Osteoblast (primary cell): Measurements from ENCODE around the gene THBS2. TPM values are rescaled to one million over a fixed set of nuclear protein-coding genes. Genes with fewer than 3 reads are reported as not detected.

Experiments
- DNase-seq: peaks from one replicate; pipeline ENCODE4 v3.0.0; 2011; ENCODE audit warnings: low spot score, mixed read lengths; ENCODE audit not compliant: insufficient read length; ENCODE audit errors: missing footprints
- H2AFZ ChIP-seq: 2 replicates; pipeline ENCODE4 v1.6.0; 2011; ENCODE audit warnings: mild to moderate bottlenecking, low read length
- H3K27ac ChIP-seq: 2 replicates; pipeline ENCODE4 v1.5.1; 2011; ENCODE audit warnings: mild to moderate bottlenecking, low read depth, low read length, moderate library complexity
- H3K27me3 ChIP-seq: 2 replicates; pipeline ENCODE4 v1.6.0; 2012; ENCODE audit warnings: mild to moderate bottlenecking, control low read depth, inconsistent platforms, low read length, moderate library complexity; ENCODE audit not compliant: insufficient read depth
- H3K36me3 ChIP-seq: 2 replicates; pipeline ENCODE4 v1.5.1; 2011; ENCODE audit warnings: mild to moderate bottlenecking, low read length, control low read depth, moderate library complexity; ENCODE audit not compliant: insufficient read depth
- H3K4me1 ChIP-seq: 2 replicates; pipeline ENCODE4 v1.5.1; 2011; ENCODE audit warnings: mild to moderate bottlenecking, low read length, control low read depth, moderate library complexity; ENCODE audit not compliant: insufficient read depth
- H3K4me2 ChIP-seq: 2 replicates; pipeline ENCODE4 v1.6.0; 2011; ENCODE audit warnings: mild to moderate bottlenecking, low read length; ENCODE audit not compliant: insufficient read depth
- H3K4me3 ChIP-seq: fragments of 200-600 bp; sonication (generic); 3 replicates; pipeline ENCODE4 v1.5.1; 2012; ENCODE audit warnings: mild to moderate bottlenecking, low read length, inconsistent platforms; ENCODE audit not compliant: insufficient read depth
- H3K79me2 ChIP-seq: 2 replicates; pipeline ENCODE4 v1.6.0; 2012; ENCODE audit warnings: mild to moderate bottlenecking, low read length, control low read depth, inconsistent platforms; ENCODE audit not compliant: insufficient read depth
- H3K9me3 ChIP-seq: 2 replicates; pipeline ENCODE4 v1.5.1; 2011; ENCODE audit warnings: low read depth, low read length, control low read depth
- H4K20me1 ChIP-seq: 2 replicates; pipeline ENCODE4 v1.6.0; 2012; ENCODE audit warnings: mild to moderate bottlenecking, low read length, control low read depth; ENCODE audit not compliant: insufficient read depth
- CTCF ChIP-seq: IDR thresholded peaks from 2 replicates; pipeline ENCODE4 v1.5.1; 2011; ENCODE audit warnings: mild to moderate bottlenecking, low read depth, low read length, moderate library complexity; ENCODE audit errors: extremely low read depth
- total RNA-seq: library from RNA; depleted of rRNA; stranded (reverse); fragments of >200 nt; gene quantifications from 2 replicates; pipeline ENCODE4 v1.2.3, GENCODE V29; 2012

THBS2 gene
- total RNA-seq, 1 donor: 1,498 TPM

GRCh38 chr6:169223006-169223405 is 30.6 kb downstream of the THBS2 start:
- H3K27ac ChIP-seq: no peak overlapping the region
- no peak overlapping the region for H3K4me3 ChIP-seq
- no peak overlapping the region for H2AFZ ChIP-seq
- no peaks in the 10 kb centered on the region for H3K9me3 ChIP-seq
- no peaks in the 10 kb centered on the region for H4K20me1 ChIP-seq
- no peaks in the 10 kb centered on the region for H3K79me2 ChIP-seq
- TF ChIP-seq CTCF: no peak
- peak; percentile 57 for DNase-seq
- H3K4me1 ChIP-seq: peaks cover 8% of the 10 kb centered on the region
- no peaks in the 10 kb centered on the region for H3K27me3 ChIP-seq
- no peak overlapping the region for H3K4me2 ChIP-seq
- H3K36me3 ChIP-seq: peaks cover 99% of the 10 kb centered on the region

- Histone ChIP-seq H3K9me3 (no peaks in the 10 kb centered on the region), H3K4me1 (peaks cover 11% of the 10 kb centered on the region), H3K4me3 (no peak overlapping the region), H3K36me3 (peaks cover 99% of the 10 kb centered on the region), H2AFZ (no peak overlapping the region), H3K27ac (no peak overlapping the region), H3K27me3 (no peaks in the 10 kb centered on the region), H3K4me2 (no peak overlapping the region), H4K20me1 (no peaks in the 10 kb centered on the region), H3K79me2 (no peaks in the 10 kb centered on the region)
- no peak for DNase-seq
- TF ChIP-seq CTCF: no peak
Measured at GRCh38 chr6:169222126-169222525, 31.5 kb downstream of the THBS2 start.

GRCh38 chr6:169221264-169221663 is 32.4 kb downstream of the THBS2 start:
- DNase-seq: peak; percentile 42
- Histone ChIP-seq H3K79me2 (no peaks in the 10 kb centered on the region), H3K4me2 (no peak overlapping the region), H3K27ac (peak overlapping the region; percentile 1), H3K9me3 (no peaks in the 10 kb centered on the region), H3K4me1 (peaks cover 20% of the 10 kb centered on the region), H4K20me1 (no peaks in the 10 kb centered on the region), H3K4me3 (no peak overlapping the region), H3K27me3 (no peaks in the 10 kb centered on the region), H2AFZ (no peak overlapping the region), H3K36me3 (peaks cover 99% of the 10 kb centered on the region)
- no peak for TF ChIP-seq CTCF

- Histone ChIP-seq H3K27me3 (no peaks in the 10 kb centered on the region), H3K27ac (peak overlapping the region; percentile 29), H3K79me2 (no peaks in the 10 kb centered on the region), H2AFZ (no peak overlapping the region), H4K20me1 (no peaks in the 10 kb centered on the region), H3K36me3 (peaks cover 99% of the 10 kb centered on the region), H3K9me3 (no peaks in the 10 kb centered on the region), H3K4me3 (no peak overlapping the region), H3K4me1 (peaks cover 27% of the 10 kb centered on the region), H3K4me2 (no peak overlapping the region)
- TF ChIP-seq CTCF: no peak
- DNase-seq: peak; percentile 46
Measured at GRCh38 chr6:169220068-169220964, 33.3 kb downstream of the THBS2 start.
